Coronary artery (tissue), 2 donors: ENCODE results near the gene ROR1.

Source experiments
- DNase-seq: peaks from one replicate; pipeline ENCODE4 v3.0.0-alpha.2; 2017; ENCODE audit warnings: low spot score
- H3K27ac ChIP-seq, 2 donors: fragments of 200-600 bp; sonication (generic); one replicate each; pipeline ENCODE4 v1.5.1; 2016 to 2019
- H3K4me3 ChIP-seq: fragments of 200-600 bp; sonication (generic); 2 replicates; pipeline ENCODE4 v1.5.1; 2016; ENCODE audit warnings: mild to moderate bottlenecking, moderate library complexity
- CTCF ChIP-seq: fragments of 200-600 bp; sonication (generic); IDR thresholded peaks from one replicate; pipeline ENCODE4 v1.5.1; 2019; ENCODE audit warnings: antibody characterized with exemption

Gene ROR1

GRCh38 chr1:63792152-63792551, 18.3 kb downstream of the ROR1 start:
- Histone ChIP-seq H3K27ac (no peak overlapping the region), H3K4me3 (no peak overlapping the region)
- no peak for TF ChIP-seq CTCF
- DNase-seq, result no peak

- Histone ChIP-seq H3K4me3 (no peak overlapping the region), H3K27ac (no peak overlapping the region)
- no peak for DNase-seq
- TF ChIP-seq CTCF, result no peak
These were observed 20.0 kb downstream of the ROR1 start for GRCh38 chr1:63793741-63794240.

- no peak for DNase-seq
- H3K27ac ChIP-seq, result peak overlapping the region in 1 of 2 donors; percentile 12
- TF ChIP-seq CTCF, result no peak
- peak overlapping the region; percentile 13 for H3K4me3 ChIP-seq
These were observed 20.5 kb downstream of the ROR1 start for GRCh38 chr1:63794354-63794753.

- peak overlapping the region; percentile 13 for H3K4me3 ChIP-seq
- DNase-seq, result no peak
- H3K27ac ChIP-seq, result peak overlapping the region in 1 of 2 donors; percentile 12
- TF ChIP-seq CTCF, result no peak
These were observed 21.1 kb downstream of the ROR1 start for GRCh38 chr1:63794939-63795378.

- peak overlapping the region; percentile 13 for H3K4me3 ChIP-seq
- TF ChIP-seq CTCF, result no peak
- H3K27ac ChIP-seq, result peak overlapping the region in 1 of 2 donors; percentile 12
- no peak for DNase-seq
These were observed 21.6 kb downstream of the ROR1 start for GRCh38 chr1:63795455-63795854.

- Histone ChIP-seq H3K4me3 (no peak overlapping the region), H3K27ac (no peak overlapping the region)
- TF ChIP-seq CTCF, result no peak
- peak; percentile 46 for DNase-seq
These were observed 23.4 kb downstream of the ROR1 start for GRCh38 chr1:63797056-63797726.

- no peak for TF ChIP-seq CTCF
- DNase-seq, result peak; percentile 54
These were observed 24.5 kb downstream of the ROR1 start for GRCh38 chr1:63798284-63798683.

More at GRCh38 chr1:63798284-63798683, 24.5 kb downstream of the ROR1 start:
- no peak overlapping the region for H3K27ac ChIP-seq
- no peak overlapping the region for H3K4me3 ChIP-seq
